ENCODE measurements around the gene TNNT1.

- no peak for TF ChIP-seq POLR2AphosphoS5 (IDR thresholded peaks at IDR 0.05; ENCODE audit: borderline replicate concordance, low read depth, low read length)
- TF ChIP-seq EZH2 (IDR thresholded peaks at IDR 0.05): no peak
- TF ChIP-seq FOXP2 (optimal IDR thresholded peaks at IDR 0.05; ENCODE audit: control extremely low read depth, extremely low read length, insufficient read depth): no peak
Observed at GRCh38 chr19:55133639-55134444, 15.2 kb downstream of the TNNT1 start.

All from SK-N-MC (cell line).